ENCODE measurements around the gene RANBP10. TPM values are rescaled to one million over a fixed set of nuclear protein-coding genes. Genes with fewer than 3 reads are reported as not detected.

RANBP10 gene
- total and polyA plus RNA-seq, 2 of the 13 experiments (the other 11 are each of a cell fraction or from before 2014, with no cell fraction given) = 9.2 to 22.7 TPM

- 0 out of 2 replicates have a peak, but pooled peaks have one; percentile 37 for TF ChIP-seq ZNF230 (CRISPR knock-in tag; IDR thresholded peaks at IDR 0.05)
- no peak for TF ChIP-seq DMTF1 (CRISPR knock-in tag; IDR thresholded peaks at IDR 0.05)
- TF ChIP-seq KDM2A (CRISPR knock-in tag; IDR thresholded peaks at IDR 0.05; ENCODE audit: borderline replicate concordance, low read depth) = peak; percentile 93
- peak; percentile 82; the same call in 1 of the 2 replicates for TF ChIP-seq MTERF4 (CRISPR knock-in tag; IDR thresholded peaks at IDR 0.05)
- peak; percentile 70; the same call in 1 of the 2 replicates for TF ChIP-seq IKZF5 (CRISPR knock-in tag; IDR thresholded peaks at IDR 0.05)
- TF ChIP-seq ZBTB10 (CRISPR knock-in tag; IDR thresholded peaks at IDR 0.05; ENCODE audit: borderline replicate concordance) = peak; percentile 51; the same call in 1 of the 2 replicates
- TF ChIP-seq PHF5A (CRISPR knock-in tag; IDR thresholded peaks at IDR 0.05; ENCODE audit: low read depth, unreplicated experiment) = peak; percentile 49
- no peak for TF ChIP-seq ZNF180 (CRISPR knock-in tag; IDR thresholded peaks at IDR 0.05; ENCODE audit: borderline replicate concordance, low read depth)
- TF ChIP-seq HINFP (CRISPR knock-in tag; IDR thresholded peaks at IDR 0.05; ENCODE audit: low read depth) = 0 out of 2 replicates have a peak, but pooled peaks have one; percentile 58
- TF ChIP-seq HOXD1 (CRISPR knock-in tag; IDR thresholded peaks at IDR 0.05) = peak; percentile 14; the same call in 1 of the 2 replicates
- TF ChIP-seq CREM (IDR thresholded peaks at IDR 0.05) = peak; percentile 97
- no peak for TF ChIP-seq CREM (CRISPR knock-in tag; IDR thresholded peaks at IDR 0.05)
- TF ChIP-seq ZNF776 (CRISPR knock-in tag; IDR thresholded peaks at IDR 0.05) = peak; percentile 75
- peak; percentile 58 for TF ChIP-seq BCL6 (CRISPR knock-in tag; IDR thresholded peaks at IDR 0.05)
- no peak for TF ChIP-seq CENPX (CRISPR knock-in tag; IDR thresholded peaks at IDR 0.05)
- TF ChIP-seq ZNF350 (CRISPR knock-in tag; IDR thresholded peaks at IDR 0.05; ENCODE audit: borderline replicate concordance, low read depth) = peak; percentile 99
- TF ChIP-seq ZNF691 (CRISPR knock-in tag; IDR thresholded peaks at IDR 0.05; ENCODE audit: borderline replicate concordance, low read depth) = no peak; the same call in 1 of the 2 replicates
- no peak for TF ChIP-seq RARG (CRISPR knock-in tag; IDR thresholded peaks at IDR 0.05; ENCODE audit: low read depth)
- peak; percentile 73; the same call in 1 of the 2 replicates for TF ChIP-seq SOX5 (CRISPR knock-in tag; IDR thresholded peaks at IDR 0.05; ENCODE audit: borderline replicate concordance)
Observed at GRCh38 chr16:67846320-67847063, 40.1 kb upstream of the RANBP10 start, which contains the start of gene NUTF2 (continued).

All from HepG2 (cell line).